ENCODE results near the gene AGPAT4. TPM values are rescaled to one million over a fixed set of nuclear protein-coding genes. Genes with fewer than 3 reads are reported as not detected.
A peak's percentile ranks its signal among the peaks of the same experiment; 100 is the strongest.

Gene AGPAT4
- polyA plus RNA-seq, 1 of the 3 experiments (the other 2 are of a cell fraction) = 3.9 TPM

- peak overlapping the region; percentile 66 to 79 for H3K4me3 ChIP-seq (ENCODE audit: low read depth in 2 of 2, low read length in 1 of 2)
- H3K9me3 ChIP-seq = no peaks in the 10 kb centered on the region
- POLR2A ChIA-PET = interaction anchor here (0.7 to 1.1 kb wide), 2 partner anchors 13 to 130 kb away, joined by 3 read pairs; no protein-coding TSS in a partner anchor
- peak; percentile 62 for DNase-seq
- peaks cover 32% of the 10 kb centered on the region for H3K79me2 ChIP-seq (ENCODE audit: insufficient read depth)
- peak overlapping the region; percentile 75 to 80 for H3K27ac ChIP-seq (ENCODE audit: low read depth in 2 of 2, low read length in 1 of 2)
- TF ChIP-seq MXI1 (IDR thresholded peaks at IDR 0.05; ENCODE audit: low read depth, low read length) = peak; percentile 40; the same call in 1 of the 2 replicates
- peak; percentile 71 for TF ChIP-seq CHD2 (IDR thresholded peaks at IDR 0.05; ENCODE audit: low read length, partially characterized antibody)
- TF ChIP-seq RFX5 (IDR thresholded peaks at IDR 0.05; ENCODE audit: low read length) = no peak
- 0% methylated on average over 7 of the region's 11 CpGs for WGBS (ENCODE audit: low lambda C conversion rate)
- H3K9me2 ChIP-seq = no peaks in the 10 kb centered on the region
- no peaks in the 10 kb centered on the region for H3F3A ChIP-seq (replicated peaks; ENCODE audit: insufficient read depth)
- no peaks in the 10 kb centered on the region for H3K36me3 ChIP-seq (replicated peaks in 1 of 2; ENCODE audit: control insufficient read depth in 1 of 2, insufficient read depth in 2 of 2, low read length in 1 of 2)
- H3K27me3 ChIP-seq (ENCODE audit: insufficient read depth) = no peaks in the 10 kb centered on the region
- peak overlapping the region; percentile 77 for H3K9ac ChIP-seq
- peak overlapping the region; percentile 4; the same call in 1 of the 2 replicates for H2AFZ ChIP-seq (ENCODE audit: low read depth)
- CTCF ChIA-PET = interaction anchor here (0.9 to 1.5 kb wide), 4 partner anchors 80 to 281 kb away, joined by 3 to 6 read pairs (median 4); partner anchors contain the start of gene MAP3K4
- peaks cover 0 to 5% of the 10 kb centered on the region in 2 experiments; a peak in 2 of 4 replicates for H3K4me1 ChIP-seq (ENCODE audit: control insufficient read depth in 1 of 2, insufficient read depth in 2 of 2, low read depth in 1 of 2, low read length in 1 of 2)
- no peaks in the 10 kb centered on the region for H4K20me1 ChIP-seq (ENCODE audit: insufficient read depth)
- H3K4me2 ChIP-seq = peak overlapping the region; percentile 80
These were observed 548 bp downstream of the AGPAT4 start for GRCh38 chr6:161273274-161273751.

- H3K27ac ChIP-seq (ENCODE audit: low read depth in 2 of 2, low read length in 1 of 2) = peak overlapping the region in 1 of 2 experiments; percentile 35; a peak in 2 of 4 replicates
- H3K27me3 ChIP-seq (ENCODE audit: insufficient read depth) = no peaks in the 10 kb centered on the region
- POLR2A ChIA-PET = interaction anchor here (0.7 to 1.1 kb wide), 2 partner anchors 12 to 130 kb away, joined by 3 read pairs; no protein-coding TSS in a partner anchor
- no peak for DNase-seq
- H3K9me3 ChIP-seq = no peaks in the 10 kb centered on the region
- peak overlapping the region; percentile 77 for H3K9ac ChIP-seq
- H4K20me1 ChIP-seq (ENCODE audit: insufficient read depth) = no peaks in the 10 kb centered on the region
- no peaks in the 10 kb centered on the region for H3K9me2 ChIP-seq
- peak overlapping the region; percentile 80 for H3K4me2 ChIP-seq
- peak overlapping the region; percentile 4; the same call in 1 of the 2 replicates for H2AFZ ChIP-seq (ENCODE audit: low read depth)
- no peaks in the 10 kb centered on the region for H3F3A ChIP-seq (replicated peaks; ENCODE audit: insufficient read depth)
- peak overlapping the region; percentile 66 to 79 for H3K4me3 ChIP-seq (ENCODE audit: low read depth in 2 of 2, low read length in 1 of 2)
- 48% methylated on average over 11 of the region's 11 CpGs for WGBS (ENCODE audit: low lambda C conversion rate)
- TF ChIP-seq RCOR1 (IDR thresholded peaks at IDR 0.05; ENCODE audit: low read length) (no peak), FOSL2 (IDR thresholded peaks at IDR 0.05; ENCODE audit: borderline replicate concordance, low read depth) (no peak), RFX5 (IDR thresholded peaks at IDR 0.05; ENCODE audit: low read length) (no peak), GATA2 (CRISPR knock-in tag; IDR thresholded peaks at IDR 0.05) (no peak), NFIC (IDR thresholded peaks at IDR 0.05; ENCODE audit: borderline replicate concordance) (no peak), CHD2 (IDR thresholded peaks at IDR 0.05; ENCODE audit: low read length, partially characterized antibody) (no peak), REST (IDR thresholded peaks at IDR 0.05; ENCODE audit: low read depth, low read length) (no peak), USF1 (IDR thresholded peaks at IDR 0.05; ENCODE audit: borderline replicate concordance, low read depth) (no peak), FOXM1 (IDR thresholded peaks at IDR 0.05; ENCODE audit: low read depth) (no peak), NRF1 (IDR thresholded peaks at IDR 0.05; ENCODE audit: low read depth, low read length) (no peak), SIN3A (IDR thresholded peaks at IDR 0.05; ENCODE audit: borderline replicate concordance, low read depth, low read length) (no peak), TCF12 (IDR thresholded peaks at IDR 0.05) (no peak), TEAD4 (IDR thresholded peaks at IDR 0.05; ENCODE audit: borderline replicate concordance, insufficient read depth) (no peak), POLR2AphosphoS5 (IDR thresholded peaks at IDR 0.05; ENCODE audit: low read depth, low read length) (no peak), ELF1 (IDR thresholded peaks at IDR 0.05) (no peak)
- TF ChIP-seq, protein P1, sequence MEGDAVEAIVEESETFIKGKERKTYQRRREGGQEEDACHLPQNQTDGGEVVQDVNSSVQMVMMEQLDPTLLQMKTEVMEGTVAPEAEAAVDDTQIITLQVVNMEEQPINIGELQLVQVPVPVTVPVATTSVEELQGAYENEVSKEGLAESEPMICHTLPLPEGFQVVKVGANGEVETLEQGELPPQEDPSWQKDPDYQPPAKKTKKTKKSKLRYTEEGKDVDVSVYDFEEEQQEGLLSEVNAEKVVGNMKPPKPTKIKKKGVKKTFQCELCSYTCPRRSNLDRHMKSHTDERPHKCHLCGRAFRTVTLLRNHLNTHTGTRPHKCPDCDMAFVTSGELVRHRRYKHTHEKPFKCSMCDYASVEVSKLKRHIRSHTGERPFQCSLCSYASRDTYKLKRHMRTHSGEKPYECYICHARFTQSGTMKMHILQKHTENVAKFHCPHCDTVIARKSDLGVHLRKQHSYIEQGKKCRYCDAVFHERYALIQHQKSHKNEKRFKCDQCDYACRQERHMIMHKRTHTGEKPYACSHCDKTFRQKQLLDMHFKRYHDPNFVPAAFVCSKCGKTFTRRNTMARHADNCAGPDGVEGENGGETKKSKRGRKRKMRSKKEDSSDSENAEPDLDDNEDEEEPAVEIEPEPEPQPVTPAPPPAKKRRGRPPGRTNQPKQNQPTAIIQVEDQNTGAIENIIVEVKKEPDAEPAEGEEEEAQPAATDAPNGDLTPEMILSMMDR (IDR thresholded peaks at IDR 0.05) = no peak
- H3K4me1 ChIP-seq (ENCODE audit: control insufficient read depth in 1 of 2, insufficient read depth in 2 of 2, low read depth in 1 of 2, low read length in 1 of 2) = peaks cover 0 to 5% of the 10 kb centered on the region in 2 experiments; a peak in 2 of 4 replicates
- CTCF ChIA-PET = interaction anchor here (0.8 to 1.4 kb wide), 4 partner anchors 98 to 1184 kb away, joined by 3 to 6 read pairs (median 4); partner anchors contain the start of gene MAP3K4
- peaks cover 32% of the 10 kb centered on the region for H3K79me2 ChIP-seq (ENCODE audit: insufficient read depth)
- no peaks in the 10 kb centered on the region for H3K36me3 ChIP-seq (replicated peaks in 1 of 2; ENCODE audit: control insufficient read depth in 1 of 2, insufficient read depth in 2 of 2, low read length in 1 of 2)
These were observed 1.1 kb downstream of the AGPAT4 start for GRCh38 chr6:161272635-161273273.
